ENCODE measurements around the gene NDUFV1. TPM values are rescaled to one million over a fixed set of nuclear protein-coding genes. Genes with fewer than 3 reads are reported as not detected.

Gene NDUFV1
- total RNA-seq, 2 experiments from 2014 or later: 223 to 224 TPM

GRCh38 chr11:67640758-67641337 is 34.1 kb downstream of the NDUFV1 start:
- Mint-ChIP-seq H3K27ac (no peak overlapping the region), H3K4me3 (no peak overlapping the region), H3K4me1 (ENCODE audit: low read depth) (no peaks in the 10 kb centered on the region), H3K27me3 (no peaks in the 10 kb centered on the region), H3K36me3 (ENCODE audit: low read depth) (no peaks in the 10 kb centered on the region), H3K9me3 (no peaks in the 10 kb centered on the region)
- intact Hi-C loops (cut with DNase I, micrococcal nuclease): loop anchor here in 1 of 2 experiments (2.0 kb wide), 1 partner anchor 18 kb away; no protein-coding TSS in a partner anchor
- CTCF ChIA-PET: interaction anchor here (1.4 kb wide), 1 partner anchor 18 kb away, joined by 4 read pairs; no protein-coding TSS in a partner anchor
- Histone ChIP-seq H3K9me3 (ENCODE audit: control insufficient read depth in 1 of 2, insufficient read depth in 1 of 2, low read length in 2 of 2) (peaks cover 0 to 5% of the 10 kb centered on the region in 2 experiments), H3K27me3 (ENCODE audit: control insufficient read depth in 1 of 2, insufficient read depth in 2 of 2, low read length in 2 of 2) (no peaks in the 10 kb centered on the region), H3K4me3 (ENCODE audit: low read length) (no peak overlapping the region), H3K27ac (ENCODE audit: low read depth in 1 of 2, low read length in 2 of 2) (no peak overlapping the region), H3K36me3 (ENCODE audit: insufficient read depth, low read length) (no peaks in the 10 kb centered on the region), H3K4me1 (ENCODE audit: insufficient read depth, low read length) (peaks cover 9% of the 10 kb centered on the region)
- no peak for TF ChIP-seq CTCF (IDR thresholded peaks at IDR 0.05)
- POLR2A ChIA-PET: interaction anchor here (1.1 kb wide), 1 partner anchor 10 kb away, joined by 4 read pairs; no protein-coding TSS in a partner anchor
- DNase-seq: no peak
- ATAC-seq (ENCODE audit: poor library complexity): no peak

DNA sequence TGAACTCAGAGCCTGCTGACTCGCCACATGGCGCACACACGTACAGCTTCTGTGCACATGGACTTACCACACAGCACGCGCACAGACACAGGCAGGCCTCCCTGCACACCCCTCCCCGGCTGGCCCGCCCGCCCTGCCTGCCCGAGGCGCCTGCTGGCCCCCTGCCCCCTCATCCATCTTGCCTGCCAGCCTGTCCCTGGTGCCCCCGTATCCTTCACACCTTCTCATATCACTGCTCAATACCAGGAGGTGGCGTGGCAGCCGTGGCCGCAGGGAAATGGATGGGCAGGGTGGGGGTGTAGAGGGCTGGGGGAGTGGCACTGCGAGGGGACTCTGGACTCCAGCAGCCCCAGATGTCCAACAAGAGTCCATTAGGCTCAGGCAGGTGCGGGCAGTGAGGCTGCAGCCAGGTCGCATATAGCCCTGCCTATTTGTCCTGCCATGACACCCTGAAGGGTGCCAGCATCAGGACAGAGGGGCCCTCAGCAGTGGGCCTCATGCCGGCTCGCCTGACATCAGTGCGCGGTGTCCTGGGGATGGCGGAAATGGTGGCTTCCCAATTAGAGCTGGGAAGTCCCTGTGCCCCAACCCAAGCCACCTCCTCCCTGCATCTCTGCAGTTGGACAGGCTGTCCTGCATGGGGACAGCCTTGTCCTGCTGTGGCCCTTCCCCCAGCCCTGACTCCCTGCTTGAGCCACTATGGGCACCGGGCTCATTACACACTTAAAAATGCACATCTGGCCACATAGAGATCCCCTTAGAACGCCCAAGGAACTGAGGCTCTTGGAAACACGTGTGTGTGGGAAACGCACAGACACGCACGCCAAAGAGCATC is 34.8 kb downstream of the NDUFV1 start:
- intact Hi-C loops (cut with DNase I, micrococcal nuclease): loop anchor here in 1 of 2 experiments (2.0 kb wide), 1 partner anchor 17 kb away; no protein-coding TSS in a partner anchor
- POLR2A ChIA-PET: no interaction called here
- TF ChIP-seq CTCF (IDR thresholded peaks at IDR 0.05): no peak
- ATAC-seq (ENCODE audit: poor library complexity) (no peak), DNase-seq (peak in 1 of 14 experiments; percentile 8)
- Histone ChIP-seq H3K27me3 (ENCODE audit: control insufficient read depth in 1 of 2, insufficient read depth in 2 of 2, low read length in 2 of 2) (no peaks in the 10 kb centered on the region), H3K9me3 (ENCODE audit: control insufficient read depth in 1 of 2, insufficient read depth in 1 of 2, low read length in 2 of 2) (peaks cover 0 to 5% of the 10 kb centered on the region in 2 experiments), H3K36me3 (ENCODE audit: insufficient read depth, low read length) (no peaks in the 10 kb centered on the region), H3K4me1 (ENCODE audit: insufficient read depth, low read length) (peaks cover 16% of the 10 kb centered on the region), H3K4me3 (ENCODE audit: low read length) (no peak overlapping the region), H3K27ac (ENCODE audit: low read depth in 1 of 2, low read length in 2 of 2) (no peak overlapping the region)
- Mint-ChIP-seq H3K27ac (no peak overlapping the region), H3K36me3 (ENCODE audit: low read depth) (no peaks in the 10 kb centered on the region), H3K4me3 (no peak overlapping the region), H3K4me1 (ENCODE audit: low read depth) (peaks cover 5% of the 10 kb centered on the region), H3K9me3 (no peaks in the 10 kb centered on the region), H3K27me3 (no peaks in the 10 kb centered on the region)
- CTCF ChIA-PET: no interaction called here

DNA sequence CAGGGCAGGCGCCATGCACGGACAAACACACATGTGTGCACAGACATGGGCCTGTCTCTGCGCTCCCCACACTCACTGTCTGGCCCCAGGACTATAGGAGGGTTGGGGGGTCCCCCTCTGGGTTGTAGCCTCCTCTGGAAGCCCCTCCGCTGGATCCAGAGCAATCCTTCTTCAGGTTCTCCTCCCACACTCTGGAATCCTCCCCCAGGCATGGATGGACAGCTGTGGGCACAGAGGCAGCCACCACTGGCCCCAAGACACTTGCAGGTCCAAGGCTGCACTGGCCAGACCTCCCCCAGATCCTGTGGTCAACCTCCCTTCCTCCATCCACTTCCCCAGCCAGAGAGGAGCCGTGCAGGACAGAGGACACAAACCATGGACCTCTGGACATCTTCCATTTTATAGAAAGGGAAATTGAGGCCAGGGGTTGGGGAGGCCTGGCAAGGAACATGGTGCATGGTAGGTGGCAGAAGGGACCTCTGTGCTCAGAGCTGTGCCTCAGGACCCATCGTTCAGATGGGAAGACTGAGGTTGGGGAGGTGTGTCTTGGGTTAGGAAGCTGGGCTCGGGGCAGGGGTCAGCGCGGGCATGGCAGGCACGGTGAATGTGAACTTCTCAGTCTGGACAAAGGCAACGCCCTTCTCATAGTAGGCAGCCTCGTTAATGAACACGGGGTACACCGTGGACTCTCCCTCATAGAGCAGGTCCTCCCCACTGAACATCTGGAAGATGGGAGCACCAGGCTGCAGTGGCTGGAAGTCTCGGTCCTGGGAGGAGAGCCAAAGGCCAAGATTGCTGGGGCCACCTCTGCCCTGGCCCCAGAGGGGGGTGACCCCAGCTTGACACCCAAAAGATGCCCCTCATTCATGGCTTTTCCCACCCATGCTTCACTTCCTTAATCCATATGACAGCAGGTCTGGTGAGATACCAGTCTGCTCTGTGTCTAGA is 35.7 kb downstream of the NDUFV1 start:
- ATAC-seq (ENCODE audit: poor library complexity): no peak
- Histone ChIP-seq H3K36me3 (ENCODE audit: insufficient read depth, low read length) (no peaks in the 10 kb centered on the region), H3K27me3 (ENCODE audit: control insufficient read depth in 1 of 2, insufficient read depth in 2 of 2, low read length in 2 of 2) (no peaks in the 10 kb centered on the region), H3K4me1 (ENCODE audit: insufficient read depth, low read length) (peaks cover 25% of the 10 kb centered on the region), H3K4me3 (ENCODE audit: low read length) (no peak overlapping the region), H3K27ac (ENCODE audit: low read depth in 1 of 2, low read length in 2 of 2) (no peak overlapping the region), H3K9me3 (ENCODE audit: control insufficient read depth in 1 of 2, insufficient read depth in 1 of 2, low read length in 2 of 2) (peaks cover 0 to 5% of the 10 kb centered on the region in 2 experiments)
- CTCF ChIA-PET: no interaction called here
- POLR2A ChIA-PET: no interaction called here
- peaks cover 13% of the 10 kb centered on the region for H3K4me1 Mint-ChIP-seq (ENCODE audit: low read depth)
- no peak overlapping the region for H3K27ac Mint-ChIP-seq
- no peaks in the 10 kb centered on the region for H3K27me3 Mint-ChIP-seq
- no peak for TF ChIP-seq CTCF (IDR thresholded peaks at IDR 0.05)
- no peak overlapping the region for H3K4me3 Mint-ChIP-seq
- H3K9me3 Mint-ChIP-seq: no peaks in the 10 kb centered on the region
- no peaks in the 10 kb centered on the region for H3K36me3 Mint-ChIP-seq (ENCODE audit: low read depth)
- intact Hi-C loops (cut with DNase I, micrococcal nuclease): no loop called here
- peak in 1 of 14 experiments; percentile 6 for DNase-seq

Data from CD4-positive, alpha-beta T cell (primary cell).